Activated T-helper 1 cell treated with anti-CD3 and anti-CD28 coated beads, Interleukin-2, amount 50 U/mL, for 16 hours (primary cell): ENCODE measurements around the gene APOBEC2.

Experiments used
- DNase-seq, 2 donors: peaks; one replicate each; pipeline ENCODE4 v3.0.0-alpha.2; 2020; ENCODE audit warnings: low read depth in 1 of 2, low spot score in 1 of 2

The APOBEC2 gene

DNA sequence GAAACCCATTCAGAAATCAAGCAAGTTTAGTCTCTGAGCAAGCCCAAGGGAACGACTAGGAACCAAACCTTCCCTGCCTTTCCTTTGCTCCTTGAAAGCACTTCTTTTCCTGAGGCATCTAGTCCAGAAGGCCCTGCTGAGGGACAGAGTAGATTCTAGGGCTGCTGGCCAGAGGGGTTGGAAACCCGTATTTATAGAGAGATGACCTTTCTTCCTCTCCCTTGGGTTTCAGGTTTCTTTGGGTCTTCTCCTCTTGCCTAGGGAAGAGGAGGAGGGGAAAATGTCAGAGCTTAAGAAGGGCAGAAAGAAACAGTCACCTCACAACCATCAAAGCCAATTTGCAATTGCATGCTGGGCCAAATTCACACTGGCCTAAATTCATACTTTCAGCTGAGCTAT lies 5.8 kb downstream of the APOBEC2 start:
- DNase-seq = no peak

DNA sequence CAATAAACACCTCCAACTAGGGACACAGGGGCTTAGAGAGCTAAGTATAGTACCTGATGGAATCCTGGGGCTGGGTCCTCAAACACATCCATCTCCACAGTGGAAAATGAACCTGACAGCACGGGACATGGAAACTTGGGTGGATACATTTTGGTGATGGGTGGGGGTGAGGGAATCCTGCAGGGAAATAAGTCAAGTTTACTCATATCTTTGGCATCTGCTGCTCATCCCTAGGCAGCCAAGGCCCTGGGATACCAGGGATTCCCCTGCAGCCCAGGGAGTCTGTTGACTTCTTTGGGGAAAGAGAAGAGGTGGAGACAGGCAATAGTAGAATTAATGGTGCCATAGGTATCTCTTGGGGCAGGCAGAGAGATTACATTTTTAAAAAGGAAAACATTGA lies 6.6 kb downstream of the APOBEC2 start:
- no peak for DNase-seq

- no peak for DNase-seq
Observed at GRCh38 chr6:41061196-41061726, 8.3 kb downstream of the APOBEC2 start.

DNA sequence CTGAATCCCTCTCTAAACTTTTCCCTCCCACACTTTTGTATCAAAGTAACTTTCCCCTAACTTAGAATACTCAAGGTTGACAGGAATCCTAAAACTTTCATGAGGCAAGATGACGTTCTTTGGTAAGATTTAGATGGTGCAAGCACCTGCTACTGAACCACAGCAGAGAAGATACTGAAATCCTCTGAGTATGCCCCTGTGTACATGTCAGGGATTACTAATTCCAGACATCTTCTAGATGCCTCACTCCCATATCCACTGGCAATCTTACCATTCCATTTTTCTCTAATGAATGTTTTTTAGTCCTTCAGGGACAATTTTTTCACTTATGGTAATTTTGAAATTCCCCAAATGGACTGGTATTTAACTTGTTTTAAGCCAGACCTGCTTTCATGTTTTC lies 9.1 kb downstream of the APOBEC2 start:
- no peak for DNase-seq

- DNase-seq = no peak
Observed at GRCh38 chr6:41063884-41064285, 10.9 kb downstream of the APOBEC2 start.

GRCh38 chr6:41064841-41065240 lies 11.8 kb downstream of the APOBEC2 start:
- no peak for DNase-seq

DNA sequence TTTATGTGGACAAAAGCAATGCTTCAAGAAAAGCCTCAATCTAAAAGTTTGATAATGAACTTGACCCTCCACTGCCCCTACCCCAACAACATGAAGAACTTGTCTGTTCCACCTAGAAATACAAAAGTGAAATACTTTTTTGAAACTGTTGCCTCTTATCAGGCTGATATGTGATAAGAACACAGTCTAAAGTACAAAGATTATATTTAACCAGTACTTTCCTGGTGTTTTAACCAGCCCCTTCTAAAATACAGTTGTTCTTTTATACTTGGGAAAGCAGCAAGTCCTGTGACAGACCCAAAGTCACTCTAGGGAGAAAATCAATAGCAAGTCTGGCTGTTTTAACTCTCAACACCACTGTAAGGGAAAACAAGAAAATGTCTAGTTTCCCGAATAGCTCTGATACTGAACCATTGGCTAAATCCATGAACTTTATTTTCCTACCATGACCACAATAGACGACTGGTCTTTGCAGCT lies 12.6 kb downstream of the APOBEC2 start:
- no peak for DNase-seq

- DNase-seq = peak; percentile 28 to 35
Observed at GRCh38 chr6:41066867-41067304, 13.9 kb downstream of the APOBEC2 start.

DNA sequence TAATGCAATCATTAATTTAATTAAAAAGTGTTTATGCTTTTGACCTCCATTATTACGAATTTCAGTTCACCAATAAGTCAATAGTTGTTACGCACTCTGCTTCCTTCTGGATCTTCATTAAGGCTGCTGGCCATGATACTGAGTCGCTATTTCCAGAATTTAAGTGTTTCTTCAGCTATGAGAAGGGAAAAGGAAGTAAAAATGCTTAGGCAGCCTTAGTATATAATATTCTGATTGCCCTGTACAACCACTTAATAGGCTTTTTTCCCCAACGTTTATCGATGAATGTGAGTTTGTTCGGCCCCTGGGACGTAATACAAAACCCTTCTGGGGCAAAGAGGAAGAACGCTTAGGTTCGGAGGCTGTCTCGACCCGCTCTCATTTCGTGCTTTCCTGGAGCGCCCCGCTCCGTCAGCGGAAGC lies 18.5 kb downstream of the APOBEC2 start:
- no peak for DNase-seq

GRCh38 chr6:41071923-41072835 lies 19.2 kb downstream of the APOBEC2 start, which contains the start of gene OARD1:
TSS of gene OARD1 (minus strand) at chr6:41072356. CDS start at chr6:41071634, 722 bp downstream.
- DNase-seq = peak; percentile 99 to 100

- no peak for DNase-seq
Observed at GRCh38 chr6:41072836-41073202, 19.8 kb downstream of the APOBEC2 start, which contains the start of gene NFYA. TSS of gene NFYA (plus strand) at chr6:41072974. CDS start at chr6:41079090, 6,116 bp downstream.

GRCh38 chr6:41073203-41073967 lies 20.4 kb downstream of the APOBEC2 start:
- DNase-seq = peak; percentile 62 to 70

- no peak for DNase-seq
Observed at GRCh38 chr6:41073968-41074691, 21.1 kb downstream of the APOBEC2 start.

GRCh38 chr6:41074692-41075436 lies 21.9 kb downstream of the APOBEC2 start:
- DNase-seq = no peak

DNA sequence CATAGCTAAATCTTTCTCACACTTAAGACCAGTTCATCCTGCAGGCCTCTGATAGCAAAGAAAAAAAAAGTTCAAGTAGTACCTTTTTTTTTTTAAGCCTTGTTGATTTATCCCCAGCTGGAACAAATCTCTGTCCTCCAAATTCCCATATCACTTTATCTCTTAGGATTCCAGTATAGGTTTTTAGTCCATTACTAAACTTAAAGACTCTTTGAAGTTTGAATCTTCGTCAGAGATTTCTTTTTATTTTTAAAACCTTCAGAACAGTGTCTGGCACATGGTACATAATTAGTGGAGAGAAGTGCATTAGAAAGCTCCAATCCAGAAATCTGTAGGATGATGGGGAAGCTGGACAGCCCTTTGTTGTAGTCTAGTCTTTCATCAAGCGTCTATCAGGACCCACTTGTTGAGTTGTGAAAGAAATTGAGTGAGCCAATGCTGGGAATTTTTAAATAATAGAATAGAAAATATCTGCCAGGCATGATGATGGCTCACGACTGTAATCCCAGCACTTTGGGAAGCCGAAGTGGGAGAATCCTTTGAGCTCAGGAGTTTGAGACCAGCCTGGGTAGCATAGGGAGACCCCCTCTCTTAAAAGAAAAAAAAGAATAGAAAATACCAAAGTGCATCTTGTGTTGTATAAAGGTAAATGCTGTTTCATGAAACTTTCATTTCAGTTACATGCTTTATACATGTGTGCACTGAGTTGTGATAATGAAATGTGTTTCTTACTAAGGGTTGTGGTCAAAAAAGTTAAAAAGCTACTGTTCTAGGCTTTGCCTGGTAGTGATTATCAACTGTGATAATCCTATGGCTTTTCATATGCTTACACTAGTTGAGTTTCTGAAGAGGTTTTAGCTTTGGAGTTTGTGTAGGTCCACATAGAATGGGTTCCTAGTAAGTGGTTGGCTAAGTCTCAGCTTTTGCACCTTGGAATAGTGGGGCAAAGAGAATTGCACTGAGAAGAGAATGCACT lies 22.9 kb downstream of the APOBEC2 start:
- DNase-seq = no peak

- DNase-seq = no peak
Observed at GRCh38 chr6:41077536-41077935, 24.5 kb downstream of the APOBEC2 start.

DNA sequence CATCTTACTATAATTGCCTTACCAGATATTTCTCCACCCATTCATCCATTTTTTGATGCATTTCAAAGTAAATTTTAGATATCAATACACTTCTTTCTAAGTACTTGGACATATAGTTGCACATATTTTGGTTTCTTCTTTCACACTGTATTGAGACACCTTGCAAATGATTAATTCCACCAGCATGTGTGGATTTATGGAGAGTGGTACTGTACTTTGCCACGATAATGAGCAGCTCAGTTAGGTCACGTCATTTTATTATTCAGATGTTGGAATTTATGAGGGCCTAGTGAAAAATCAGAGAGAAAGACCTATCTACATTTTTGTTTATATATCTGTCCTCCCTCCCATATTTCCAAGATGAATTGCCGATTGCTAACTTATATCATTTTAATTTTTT lies 25.1 kb downstream of the APOBEC2 start:
- DNase-seq = no peak

GRCh38 chr6:41079080-41079479 lies 26.1 kb downstream of the APOBEC2 start:
- DNase-seq = no peak

DNA sequence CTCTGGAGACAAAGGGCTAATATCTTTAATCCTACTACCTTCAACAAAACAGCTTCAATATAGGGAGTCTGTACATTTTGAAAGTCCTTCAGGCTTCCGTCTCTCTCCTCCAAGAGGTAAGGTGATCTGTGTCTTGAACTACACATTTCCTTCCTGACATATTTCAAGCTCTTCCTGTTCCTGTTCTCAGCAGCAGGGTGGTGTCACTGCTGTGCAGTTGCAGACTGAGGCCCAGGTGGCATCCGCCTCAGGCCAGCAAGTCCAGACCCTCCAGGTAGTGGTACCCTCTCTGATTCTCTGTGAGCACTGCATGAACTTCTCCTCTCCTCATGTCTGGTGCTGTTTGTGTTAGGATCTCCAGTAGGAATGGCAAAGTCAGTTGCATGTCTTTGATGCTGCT lies 27.6 kb downstream of the APOBEC2 start:
- DNase-seq = no peak
